H1 (cell line): Measurements from ENCODE around the gene FGGY. TPM values are rescaled to one million over a fixed set of nuclear protein-coding genes. Genes with fewer than 3 reads are reported as not detected.

ENCODE experiments used
- RBBP5 ChIP-seq: IDR thresholded peaks from 2 replicates; pipeline ENCODE4 v1.7.1; 2012; ENCODE audit warnings: low read depth, mild to moderate bottlenecking, inconsistent platforms, low read length, moderate library complexity, borderline replicate concordance
- polyA plus RNA-seq, 7 experiments: library from polyadenylated mRNA; depleted of rRNA in 3 of 7; stranded (reverse) in 5 of 7; unstranded in 2 of 7; fragments of >200 nt in 5 of 7; fragments of 200-250 nt in 2 of 7; gene quantifications; 1 replicate in 5 of 7; 2 replicates in 1 of 7; 4 replicates in 1 of 7; pipeline versions ENCODE4 v1.2.1 to v1.2.3, GENCODE V29; 2011 to 2013; ENCODE audit warnings: missing spikeins in 2 of 7, mixed read lengths in 2 of 7
- total RNA-seq: library from RNA; stranded (reverse); fragmentation: NEBNext Ultra II Directional; extraction: Animal tissue kit (Norgen Biotek cat#: 25700); gene quantifications from 2 replicates; pipeline ENCODE4 v1.2.1, GENCODE V29; 2021

The FGGY gene
- total and polyA plus RNA-seq, 2 of the 8 experiments (the other 6 are each of a cell fraction or from before 2014, with no cell fraction given): 10.3 to 12.5 TPM

- TF ChIP-seq RBBP5: no peak
Observed at GRCh38 chr1:59431566-59432294, 134.8 kb downstream of the FGGY start (continued).
